NB4 (cell line): Measurements from ENCODE around the gene SCN2B.
A peak's percentile ranks its signal among the peaks of the same experiment; 100 is the strongest.

ENCODE experiments used
- DNase-seq: peaks from one replicate; pipeline ENCODE4 v3.0.0; 2010; ENCODE audit warnings: low read depth
- H3K4me3 ChIP-seq: one replicate; pipeline ENCODE4 v1.5.1; 2011; ENCODE audit warnings: mild to moderate bottlenecking, low read depth, low read length, moderate library complexity
- CTCF ChIP-seq: IDR thresholded peaks from one replicate; pipeline ENCODE4 v1.5.1; 2012; ENCODE audit warnings: low read depth, low read length
- MAX ChIP-seq: IDR thresholded peaks from 2 replicates; pipeline ENCODE4 v1.6.1; 2011; ENCODE audit warnings: low read depth, low read length
- MYC ChIP-seq: IDR thresholded peaks from 2 replicates; pipeline ENCODE4 v1.6.1; 2011; ENCODE audit warnings: low read depth, low read length
- POLR2A ChIP-seq: IDR thresholded peaks from 2 replicates; pipeline ENCODE4 v1.6.1; 2011; ENCODE audit warnings: mild to moderate bottlenecking; ENCODE audit not compliant: insufficient read length; ENCODE audit errors: extremely low read depth

The SCN2B gene

GRCh38 chr11:118170231-118170630 lies 6.2 kb downstream of the SCN2B start:
- no peak for TF ChIP-seq MYC
- no peak for TF ChIP-seq MAX
- no peak for TF ChIP-seq CTCF
- no peak for TF ChIP-seq POLR2A
- DNase-seq = no peak

GRCh38 chr11:118169300-118170140 lies 6.9 kb downstream of the SCN2B start:
- no peak for TF ChIP-seq MYC
- no peak for TF ChIP-seq MAX
- TF ChIP-seq POLR2A = no peak
- TF ChIP-seq CTCF = no peak
- DNase-seq = peak; percentile 31
- no peak overlapping the region for H3K4me3 ChIP-seq

More at GRCh38 chr11:118170231-118170630, 6.2 kb downstream of the SCN2B start:
- no peak overlapping the region for H3K4me3 ChIP-seq

- DNase-seq = peak; percentile 36
- H3K4me3 ChIP-seq = no peak overlapping the region
- TF ChIP-seq POLR2A = no peak
These were observed 7.7 kb downstream of the SCN2B start for GRCh38 chr11:118168751-118169150.

GRCh38 chr11:118168316-118168715 lies 8.1 kb downstream of the SCN2B start:
- DNase-seq = no peak
- TF ChIP-seq CTCF (no peak), MYC (no peak), POLR2A (no peak), MAX (no peak)
- no peak overlapping the region for H3K4me3 ChIP-seq

- TF ChIP-seq POLR2A (no peak), MAX (no peak), CTCF (no peak), MYC (no peak)
- DNase-seq = no peak
- no peak overlapping the region for H3K4me3 ChIP-seq
These were observed 8.5 kb downstream of the SCN2B start for GRCh38 chr11:118167906-118168305.

GRCh38 chr11:118167253-118167652 lies 9.2 kb downstream of the SCN2B start:
- TF ChIP-seq MAX (no peak), MYC (no peak), CTCF (no peak), POLR2A (no peak)
- DNase-seq = no peak
- no peak overlapping the region for H3K4me3 ChIP-seq
